WERI-Rb-1 (cell line): ENCODE measurements around the gene SPOCK3.

ENCODE experiments used
- DNase-seq: peaks from one replicate; pipeline ENCODE4 v3.0.0-alpha.2; 2020
- H3K27ac ChIP-seq: fragments of 250-450 bp; sonication (Bioruptor Pico); 2 replicates; pipeline ENCODE4 v1.5.1; 2020; ENCODE audit warnings: mild to moderate bottlenecking, moderate library complexity
- H3K27me3 ChIP-seq: fragments of 250-450 bp; sonication (Bioruptor Pico); 2 replicates; pipeline ENCODE4 v1.5.1; 2021; ENCODE audit warnings: mild to moderate bottlenecking, low read depth, moderate library complexity; ENCODE audit not compliant: insufficient read depth, severe bottlenecking
- H3K36me3 ChIP-seq: fragments of 250-450 bp; sonication (Bioruptor Pico); 2 replicates; pipeline ENCODE4 v1.5.1; 2020; ENCODE audit warnings: mild to moderate bottlenecking, moderate library complexity
- H3K4me3 ChIP-seq: 2 replicates; pipeline ENCODE4 v1.5.1; 2011; ENCODE audit warnings: low read depth, mild to moderate bottlenecking, control low read depth, low read length
- H3K9me3 ChIP-seq: fragments of 250-450 bp; sonication (Bioruptor Pico); 2 replicates; pipeline ENCODE4 v1.5.1; 2021; ENCODE audit warnings: mild to moderate bottlenecking, moderate library complexity; ENCODE audit not compliant: severe bottlenecking
- TF ChIP-seq, protein P1 (sequence below): IDR thresholded peaks from 2 replicates; pipeline ENCODE4 v1.5.1; 2011; ENCODE audit warnings: low read depth, mild to moderate bottlenecking, control low read depth, inconsistent platforms, low read length

The SPOCK3 gene

GRCh38 chr4:167168611-167169010 lies 65.7 kb downstream of the SPOCK3 start:
- TF ChIP-seq, protein P1, sequence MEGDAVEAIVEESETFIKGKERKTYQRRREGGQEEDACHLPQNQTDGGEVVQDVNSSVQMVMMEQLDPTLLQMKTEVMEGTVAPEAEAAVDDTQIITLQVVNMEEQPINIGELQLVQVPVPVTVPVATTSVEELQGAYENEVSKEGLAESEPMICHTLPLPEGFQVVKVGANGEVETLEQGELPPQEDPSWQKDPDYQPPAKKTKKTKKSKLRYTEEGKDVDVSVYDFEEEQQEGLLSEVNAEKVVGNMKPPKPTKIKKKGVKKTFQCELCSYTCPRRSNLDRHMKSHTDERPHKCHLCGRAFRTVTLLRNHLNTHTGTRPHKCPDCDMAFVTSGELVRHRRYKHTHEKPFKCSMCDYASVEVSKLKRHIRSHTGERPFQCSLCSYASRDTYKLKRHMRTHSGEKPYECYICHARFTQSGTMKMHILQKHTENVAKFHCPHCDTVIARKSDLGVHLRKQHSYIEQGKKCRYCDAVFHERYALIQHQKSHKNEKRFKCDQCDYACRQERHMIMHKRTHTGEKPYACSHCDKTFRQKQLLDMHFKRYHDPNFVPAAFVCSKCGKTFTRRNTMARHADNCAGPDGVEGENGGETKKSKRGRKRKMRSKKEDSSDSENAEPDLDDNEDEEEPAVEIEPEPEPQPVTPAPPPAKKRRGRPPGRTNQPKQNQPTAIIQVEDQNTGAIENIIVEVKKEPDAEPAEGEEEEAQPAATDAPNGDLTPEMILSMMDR = no peak
- no peak for DNase-seq
- H3K9me3 ChIP-seq = no peaks in the 10 kb centered on the region
- no peak overlapping the region for H3K27ac ChIP-seq
- no peaks in the 10 kb centered on the region for H3K36me3 ChIP-seq
- H3K27me3 ChIP-seq = no peaks in the 10 kb centered on the region
- no peak overlapping the region for H3K4me3 ChIP-seq

DNA sequence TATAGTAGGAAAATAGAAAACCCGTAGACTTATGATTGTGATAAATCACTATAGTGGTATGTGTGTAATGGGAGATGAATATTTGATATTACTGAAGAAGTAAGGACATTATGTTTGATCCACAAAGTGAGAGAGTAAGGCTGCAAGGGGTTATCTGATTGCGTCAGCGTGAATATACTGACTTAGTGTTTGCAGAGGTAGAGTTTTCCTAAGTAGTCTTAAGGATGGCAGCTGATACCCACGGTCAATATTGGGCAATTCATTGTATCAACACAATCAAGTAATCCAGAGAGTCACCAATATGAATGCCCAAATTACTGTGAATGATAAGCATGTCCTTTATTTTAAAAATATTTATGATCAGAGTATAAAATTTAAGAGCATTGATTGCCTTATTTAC lies 83.7 kb downstream of the SPOCK3 start:
- H3K4me3 ChIP-seq = no peak overlapping the region
- H3K36me3 ChIP-seq = no peaks in the 10 kb centered on the region
- H3K9me3 ChIP-seq = no peaks in the 10 kb centered on the region
- TF ChIP-seq, protein P1 = no peak
- no peak for DNase-seq
- no peaks in the 10 kb centered on the region for H3K27me3 ChIP-seq
- no peak overlapping the region for H3K27ac ChIP-seq

DNA sequence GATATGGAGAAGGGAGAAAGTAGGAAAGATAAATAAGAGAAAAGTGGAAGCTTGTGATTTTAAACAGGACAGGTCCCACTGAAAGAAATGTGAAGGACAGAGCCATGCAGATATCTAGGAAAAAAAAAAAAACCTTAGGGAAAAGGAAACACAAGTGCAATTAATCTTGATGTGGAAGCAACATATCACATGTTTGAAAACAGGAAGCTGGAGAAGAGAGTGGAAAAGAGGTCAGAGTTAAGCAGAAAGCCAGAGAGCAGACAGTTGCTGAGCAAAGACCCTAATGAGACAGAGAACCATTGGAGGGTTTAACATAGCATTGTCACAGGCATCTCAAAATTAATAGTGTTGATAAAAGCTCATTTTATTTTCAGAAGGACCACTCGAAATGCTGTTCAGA lies 89.7 kb downstream of the SPOCK3 start:
- H3K4me3 ChIP-seq = no peak overlapping the region
- H3K9me3 ChIP-seq = no peaks in the 10 kb centered on the region
- no peaks in the 10 kb centered on the region for H3K27me3 ChIP-seq
- no peak overlapping the region for H3K27ac ChIP-seq
- TF ChIP-seq, protein P1 = no peak
- DNase-seq = no peak
- no peaks in the 10 kb centered on the region for H3K36me3 ChIP-seq

DNA sequence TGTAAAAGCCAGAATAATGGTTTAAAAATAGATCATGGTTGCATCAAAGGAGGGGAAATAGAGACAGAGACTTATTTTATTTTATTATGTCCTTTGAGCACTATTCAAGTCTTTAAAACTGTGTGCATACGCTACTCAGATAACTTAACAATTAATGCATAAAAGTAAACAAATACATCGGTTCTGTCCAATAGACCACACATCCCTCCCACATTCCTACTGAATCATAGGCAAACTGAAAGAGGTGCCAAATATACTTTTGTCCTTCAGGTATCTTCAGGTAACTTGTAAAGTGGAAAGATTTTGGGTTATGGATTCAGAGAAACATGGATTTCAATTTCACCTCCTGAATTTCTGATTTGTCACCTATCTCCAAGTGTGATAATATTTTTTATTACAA lies 91.3 kb downstream of the SPOCK3 start:
- Histone ChIP-seq H3K27me3 (no peaks in the 10 kb centered on the region), H3K27ac (no peak overlapping the region), H3K36me3 (no peaks in the 10 kb centered on the region), H3K4me3 (no peak overlapping the region), H3K9me3 (no peaks in the 10 kb centered on the region)
- TF ChIP-seq, protein P1 = no peak
- DNase-seq = no peak

DNA sequence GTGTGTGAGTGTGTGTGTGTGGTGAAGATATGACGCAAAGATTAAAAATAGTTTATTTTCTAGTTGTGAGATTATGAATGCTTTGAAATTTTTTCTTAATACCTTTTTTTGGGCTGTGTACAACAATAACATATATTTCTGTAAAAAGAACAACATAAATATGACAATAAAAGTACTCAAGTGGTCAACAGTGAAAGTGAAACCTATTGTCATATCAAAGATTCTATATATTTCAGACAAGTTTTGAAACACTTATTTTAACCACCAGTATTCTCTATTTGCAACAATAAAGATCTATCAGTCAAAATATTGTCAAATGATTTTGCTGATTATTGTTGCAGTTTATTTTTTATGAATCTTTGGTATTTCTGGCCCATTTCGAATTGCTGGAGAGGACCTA lies 98.0 kb downstream of the SPOCK3 start:
- DNase-seq = no peak
- no peak overlapping the region for H3K4me3 ChIP-seq
- no peaks in the 10 kb centered on the region for H3K27me3 ChIP-seq
- TF ChIP-seq, protein P1 = no peak
- H3K9me3 ChIP-seq = no peaks in the 10 kb centered on the region
- no peak overlapping the region for H3K27ac ChIP-seq
- H3K36me3 ChIP-seq = no peaks in the 10 kb centered on the region

- no peak overlapping the region for H3K4me3 ChIP-seq
- no peaks in the 10 kb centered on the region for H3K27me3 ChIP-seq
- no peak overlapping the region for H3K27ac ChIP-seq
- no peaks in the 10 kb centered on the region for H3K9me3 ChIP-seq
- no peaks in the 10 kb centered on the region for H3K36me3 ChIP-seq
- DNase-seq = no peak
- TF ChIP-seq, protein P1 = no peak
Observed at GRCh38 chr4:167129146-167129545, 105.1 kb downstream of the SPOCK3 start.
